HG03039 (cell line): ENCODE measurements around the gene AGFG1.

Source experiments
- ATAC-seq: cut with Tn5 transposase; IDR thresholded peaks from one replicate; pipeline ENCODE4 v1.9.1; 2021; ENCODE audit warnings: mild to moderate bottlenecking, moderate library complexity; ENCODE audit not compliant: unreplicated experiment

Gene AGFG1

GRCh38 chr2:227471924-227472264, at the start of gene AGFG1:
TSS of gene AGFG1 (plus strand) at chr2:227472156. CDS start at chr2:227472422, 266 bp downstream.
- ATAC-seq = peak; percentile 84

- no peak for ATAC-seq
These were observed 48.1 kb upstream of the AGFG1 start for GRCh38 chr2:227423656-227424499.

GRCh38 chr2:227428731-227429285, 43.1 kb upstream of the AGFG1 start:
- no peak for ATAC-seq

GRCh38 chr2:227430639-227431038, 41.3 kb upstream of the AGFG1 start:
- no peak for ATAC-seq

GRCh38 chr2:227433171-227433570, 38.8 kb upstream of the AGFG1 start:
- no peak for ATAC-seq

GRCh38 chr2:227436436-227437174, 35.4 kb upstream of the AGFG1 start:
- ATAC-seq = no peak

GRCh38 chr2:227439214-227439613, 32.7 kb upstream of the AGFG1 start:
- no peak for ATAC-seq

GRCh38 chr2:227442639-227443038, 29.3 kb upstream of the AGFG1 start:
- no peak for ATAC-seq

GRCh38 chr2:227443889-227444568, 27.9 kb upstream of the AGFG1 start:
- ATAC-seq = no peak

GRCh38 chr2:227447606-227448005, 24.4 kb upstream of the AGFG1 start:
- no peak for ATAC-seq

GRCh38 chr2:227450311-227450841, 21.6 kb upstream of the AGFG1 start:
- no peak for ATAC-seq

GRCh38 chr2:227450926-227451654, 20.9 kb upstream of the AGFG1 start:
- ATAC-seq = no peak

- no peak for ATAC-seq
These were observed 20.3 kb upstream of the AGFG1 start for GRCh38 chr2:227451655-227451992.

- ATAC-seq = no peak
These were observed 18.1 kb upstream of the AGFG1 start for GRCh38 chr2:227453810-227454209.

- no peak for ATAC-seq
These were observed 17.6 kb upstream of the AGFG1 start for GRCh38 chr2:227454323-227454860.

- no peak for ATAC-seq
These were observed 16.8 kb upstream of the AGFG1 start for GRCh38 chr2:227455200-227455599.

- no peak for ATAC-seq
These were observed 15.9 kb upstream of the AGFG1 start for GRCh38 chr2:227456102-227456501.

- ATAC-seq = no peak
These were observed 15.2 kb upstream of the AGFG1 start for GRCh38 chr2:227456772-227457171.

GRCh38 chr2:227460070-227460485, 11.9 kb upstream of the AGFG1 start:
- no peak for ATAC-seq

GRCh38 chr2:227460833-227461232, 11.1 kb upstream of the AGFG1 start:
- no peak for ATAC-seq
